ENCODE data around the gene IPO11.

DNA sequence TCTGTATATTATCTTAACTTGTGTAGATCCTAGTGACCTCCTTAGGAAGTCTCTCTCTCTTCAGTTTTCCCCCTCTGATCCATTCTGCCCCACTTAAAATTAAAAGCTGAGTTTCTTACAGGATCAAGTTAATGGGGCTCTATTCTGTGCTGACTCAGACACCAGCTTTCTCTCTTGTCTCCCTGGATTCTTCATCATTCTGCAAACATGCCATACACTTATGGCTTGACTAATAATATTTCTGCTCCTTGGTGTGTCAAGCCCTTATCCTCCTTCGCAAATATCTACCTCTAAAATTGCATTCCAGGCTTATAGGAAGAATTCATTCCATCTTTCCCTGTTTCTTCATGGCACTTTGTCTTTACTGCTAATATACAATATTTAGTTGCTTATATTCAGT lies 184.1 kb downstream of the IPO11 start:
- no peak for TF ChIP-seq SUZ12 (IDR thresholded peaks at IDR 0.05; ENCODE audit: extremely low read depth, insufficient read depth, insufficient read length)
- TF ChIP-seq YY1 (IDR thresholded peaks at IDR 0.05; ENCODE audit: insufficient read depth, insufficient read length) = no peak

Data from NT2/D1 (cell line).